B cell (primary cell): ENCODE results near the gene CACNA2D3.

Experiments
- CTCF ChIP-seq: fragments of 200-600 bp; IDR thresholded peaks from one replicate; pipeline ENCODE4 v1.8.0; 2022; ENCODE audit warnings: antibody characterized with exemption, mild to moderate bottlenecking
- EZH2 ChIP-seq: IDR thresholded peaks from 2 replicates; pipeline ENCODE4 v1.6.1; 2012; ENCODE audit warnings: borderline replicate concordance, low read depth, mild to moderate bottlenecking, moderate library complexity, low read length; ENCODE audit not compliant: insufficient read depth, poor library complexity, severe bottlenecking

- TF ChIP-seq CTCF (no peak), EZH2 (no peak)
Observed at GRCh38 chr3:54476891-54477290, 354.5 kb downstream of the CACNA2D3 start.
